GM12878 (cell line): ENCODE measurements around the gene TCF25. TPM values are rescaled to one million over a fixed set of nuclear protein-coding genes. Genes with fewer than 3 reads are reported as not detected.
A peak's percentile ranks its signal among the peaks of the same experiment; 100 is the strongest.

Experiments used
- BHLHE40 ChIP-seq, 2 experiments: fragments of 450-650 bp in 1 of 2; IDR thresholded peaks; 2 replicates each; pipeline ENCODE4 v1.6.1; 2011 to 2017; ENCODE audit warnings: low read depth in 2 of 2, borderline replicate concordance in 1 of 2, improper control_type of control experiment in 1 of 2, low read length in 1 of 2, mild to moderate bottlenecking in 1 of 2
- CHD4 ChIP-seq: fragments of 200-600 bp; sonication (generic); IDR thresholded peaks from 2 replicates; pipeline ENCODE4 v1.6.1; 2016; ENCODE audit warnings: mild to moderate bottlenecking
- EP300 ChIP-seq, 2 experiments: fragments of 150-350 bp in 1 of 2; IDR thresholded peaks; 2 replicates each; pipeline ENCODE4 v1.6.1; 2011 to 2012; ENCODE audit warnings: low read depth in 2 of 2, low read length in 2 of 2, borderline replicate concordance in 1 of 2, improper control_type of control experiment in 1 of 2, inconsistent platforms in 1 of 2; ENCODE audit not compliant: control insufficient read depth in 1 of 2
- ESRRA ChIP-seq: IDR thresholded peaks from 2 replicates; pipeline ENCODE4 v1.6.1; 2012; ENCODE audit warnings: mild to moderate bottlenecking, low read length, improper control_type of control experiment
- EZH2 ChIP-seq: IDR thresholded peaks from 2 replicates; pipeline ENCODE4 v1.6.1; 2012; ENCODE audit warnings: low read depth, mild to moderate bottlenecking, control low read depth, inconsistent platforms, low read length, borderline replicate concordance; ENCODE audit not compliant: control insufficient read depth
- POLR2A ChIP-seq: IDR thresholded peaks from 2 replicates; pipeline ENCODE4 v1.6.1; 2011; ENCODE audit warnings: low read depth, mild to moderate bottlenecking, low read length
- POLR2AphosphoS5 ChIP-seq: IDR thresholded peaks from 2 replicates; pipeline ENCODE4 v1.6.1; 2011; ENCODE audit warnings: mild to moderate bottlenecking, low read length, inconsistent platforms
- RCOR1 ChIP-seq: conservative IDR thresholded peaks from 2 replicates; pipeline ENCODE4 v1.6.1; 2012; ENCODE audit warnings: low read depth, low read length, improper control_type of control experiment
- RFX5 ChIP-seq: IDR thresholded peaks from 2 replicates; pipeline ENCODE4 v1.6.1; 2011; ENCODE audit warnings: low read depth, low read length, improper control_type of control experiment
- SUPT20H ChIP-seq: IDR thresholded peaks from 2 replicates; pipeline ENCODE4 v1.6.1; 2011; ENCODE audit warnings: low read depth, mild to moderate bottlenecking, low read length, moderate library complexity, borderline replicate concordance; ENCODE audit not compliant: control insufficient read depth
- TBL1XR1 ChIP-seq: IDR thresholded peaks from 2 replicates; pipeline ENCODE4 v1.6.1; 2012; ENCODE audit warnings: low read depth, low read length, improper control_type of control experiment
- WRNIP1 ChIP-seq: IDR thresholded peaks from 2 replicates; pipeline ENCODE4 v1.6.1; 2011; ENCODE audit warnings: low read depth, low read length, improper control_type of control experiment, borderline replicate concordance
- polyA plus RNA-seq, 11 experiments: library from polyadenylated mRNA; depleted of rRNA in 4 of 11; unstranded in 6 of 11; stranded (reverse) in 5 of 11; fragments of >200 nt; fragmentation: Nextera tagmentation in 4 of 11; fragmentation: Illumina TruSeq in 1 of 11; extraction: Ambion mirVana in 4 of 11; extraction: Trizol in 1 of 11; gene quantifications; 1 replicate in 1 of 11; 2 replicates in 10 of 11; pipeline versions ENCODE4 v1.2.1 to v1.2.3, GENCODE V29; 2011 to 2016; ENCODE audit warnings: inconsistent platforms in 2 of 11, missing spikeins in 2 of 11, low read depth in 1 of 11
- total RNA-seq, 4 experiments: library from RNA; depleted of rRNA in 3 of 4; stranded (reverse); fragments of >200 nt in 3 of 4; fragmentation: Illumina TruSeq in 1 of 4; extraction: Trizol in 1 of 4; gene quantifications; 2 replicates each; pipeline versions ENCODE4 v1.2.1 to v1.2.3, GENCODE V29; 2013 to 2021
- TF ChIP-seq, protein P1 (sequence below): IDR thresholded peaks from 2 replicates; pipeline ENCODE4 v1.6.1; 2012; ENCODE audit warnings: low read depth, low read length, improper control_type of control experiment
- TF ChIP-seq, protein P2 (sequence below): IDR thresholded peaks from 2 replicates; pipeline ENCODE4 v1.6.1; 2012; ENCODE audit warnings: low read length, inconsistent platforms
- TF ChIP-seq, protein P3 (sequence below): fragments of 450-650 bp; IDR thresholded peaks from 2 replicates; pipeline ENCODE4 v1.6.1; 2017; ENCODE audit warnings: mild to moderate bottlenecking, low read depth, inconsistent platforms; ENCODE audit not compliant: poor library complexity, severe bottlenecking
- TF ChIP-seq, protein P4 (sequence below): fragments of 450-650 bp; IDR thresholded peaks from 2 replicates; pipeline ENCODE4 v1.6.1; 2017; ENCODE audit warnings: mild to moderate bottlenecking, moderate library complexity
- TF ChIP-seq, protein P5 (sequence below): fragments of 150-350 bp; IDR thresholded peaks from 2 replicates; pipeline ENCODE4 v1.6.1; 2014; ENCODE audit warnings: mild to moderate bottlenecking, low read depth, low read length
- TF ChIP-seq, protein P6 (sequence below): fragments of 450-650 bp; IDR thresholded peaks from 2 replicates; pipeline ENCODE4 v1.6.1; 2014; ENCODE audit warnings: mild to moderate bottlenecking

TCF25 gene
- total and polyA plus RNA-seq, 10 of the 15 experiments (the other 5 are each of a cell fraction or from before 2014, with no cell fraction given) = 8.4 to 130 (median 89.4) TPM

DNA sequence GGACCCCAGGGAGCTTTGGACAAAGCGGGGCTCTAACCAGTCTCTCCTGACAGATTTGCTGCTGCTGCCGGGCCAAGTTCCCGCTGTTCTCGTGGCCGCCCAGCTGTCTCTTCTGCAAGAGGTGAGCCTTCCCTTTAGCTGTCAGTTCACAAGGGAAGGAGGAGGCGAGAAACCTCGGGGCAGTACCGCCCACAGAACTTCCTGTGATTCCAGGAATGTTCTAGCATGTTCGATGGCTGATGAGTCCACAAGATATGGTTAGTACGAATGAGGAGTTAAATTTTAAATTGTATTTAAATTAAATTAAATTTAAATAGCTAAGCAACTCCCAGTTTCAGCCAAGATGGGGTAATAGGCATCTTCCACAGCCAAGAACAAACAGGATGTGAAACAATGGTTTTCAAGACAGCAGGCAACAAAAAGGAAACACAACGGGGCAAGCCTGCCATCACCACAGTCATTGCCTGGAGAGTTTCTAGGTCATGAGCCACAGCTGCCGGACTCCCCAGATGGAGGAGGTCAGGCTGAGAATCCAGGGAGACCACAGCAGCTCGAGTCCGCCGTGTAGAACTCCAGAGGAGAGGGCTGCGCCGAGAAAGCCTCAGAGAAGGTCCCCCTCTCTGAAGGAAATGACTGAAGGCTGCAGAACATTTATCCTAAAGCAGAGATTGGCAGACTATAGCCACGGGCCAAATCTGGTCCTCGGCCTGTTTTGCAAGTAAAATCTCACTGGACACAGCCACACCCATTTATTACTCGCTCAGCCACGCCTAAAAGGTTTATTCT lies 9.5 kb upstream of the TCF25 start (continued):
- TF ChIP-seq, protein P1, sequence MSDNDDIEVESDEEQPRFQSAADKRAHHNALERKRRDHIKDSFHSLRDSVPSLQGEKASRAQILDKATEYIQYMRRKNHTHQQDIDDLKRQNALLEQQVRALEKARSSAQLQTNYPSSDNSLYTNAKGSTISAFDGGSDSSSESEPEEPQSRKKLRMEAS = no peak
- TF ChIP-seq RCOR1 (no peak), WRNIP1 (no peak), RFX5 (no peak), CHD4 (no peak), POLR2AphosphoS5 (no peak), EP300 (IDR thresholded peaks at IDR 0.05; ENCODE audit: borderline replicate concordance in 1 of 2, control insufficient read depth in 1 of 2, low read depth in 2 of 2, low read length in 2 of 2) (peak in 1 of 2 experiments; percentile 38; a peak in 1 of 4 replicates), POLR2A (peak; percentile 8; the same call in 1 of the 2 replicates), EZH2 (no peak), SUPT20H (no peak), BHLHE40 (IDR thresholded peaks at IDR 0.05; ENCODE audit: borderline replicate concordance in 1 of 2, low read depth in 2 of 2, low read length in 1 of 2) (peak in 1 of 2 experiments; percentile 36; a peak in 2 of 4 replicates), ESRRA (no peak), TBL1XR1 (0 out of 2 replicates have a peak, but pooled peaks have one; percentile 10)
- TF ChIP-seq, protein P2, sequence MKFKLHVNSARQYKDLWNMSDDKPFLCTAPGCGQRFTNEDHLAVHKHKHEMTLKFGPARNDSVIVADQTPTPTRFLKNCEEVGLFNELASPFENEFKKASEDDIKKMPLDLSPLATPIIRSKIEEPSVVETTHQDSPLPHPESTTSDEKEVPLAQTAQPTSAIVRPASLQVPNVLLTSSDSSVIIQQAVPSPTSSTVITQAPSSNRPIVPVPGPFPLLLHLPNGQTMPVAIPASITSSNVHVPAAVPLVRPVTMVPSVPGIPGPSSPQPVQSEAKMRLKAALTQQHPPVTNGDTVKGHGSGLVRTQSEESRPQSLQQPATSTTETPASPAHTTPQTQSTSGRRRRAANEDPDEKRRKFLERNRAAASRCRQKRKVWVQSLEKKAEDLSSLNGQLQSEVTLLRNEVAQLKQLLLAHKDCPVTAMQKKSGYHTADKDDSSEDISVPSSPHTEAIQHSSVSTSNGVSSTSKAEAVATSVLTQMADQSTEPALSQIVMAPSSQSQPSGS = no peak
- TF ChIP-seq, protein P3, sequence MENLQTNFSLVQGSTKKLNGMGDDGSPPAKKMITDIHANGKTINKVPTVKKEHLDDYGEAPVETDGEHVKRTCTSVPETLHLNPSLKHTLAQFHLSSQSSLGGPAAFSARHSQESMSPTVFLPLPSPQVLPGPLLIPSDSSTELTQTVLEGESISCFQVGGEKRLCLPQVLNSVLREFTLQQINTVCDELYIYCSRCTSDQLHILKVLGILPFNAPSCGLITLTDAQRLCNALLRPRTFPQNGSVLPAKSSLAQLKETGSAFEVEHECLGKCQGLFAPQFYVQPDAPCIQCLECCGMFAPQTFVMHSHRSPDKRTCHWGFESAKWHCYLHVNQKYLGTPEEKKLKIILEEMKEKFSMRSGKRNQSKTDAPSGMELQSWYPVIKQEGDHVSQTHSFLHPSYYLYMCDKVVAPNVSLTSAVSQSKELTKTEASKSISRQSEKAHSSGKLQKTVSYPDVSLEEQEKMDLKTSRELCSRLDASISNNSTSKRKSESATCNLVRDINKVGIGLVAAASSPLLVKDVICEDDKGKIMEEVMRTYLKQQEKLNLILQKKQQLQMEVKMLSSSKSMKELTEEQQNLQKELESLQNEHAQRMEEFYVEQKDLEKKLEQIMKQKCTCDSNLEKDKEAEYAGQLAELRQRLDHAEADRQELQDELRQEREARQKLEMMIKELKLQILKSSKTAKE = peak; percentile 60
- TF ChIP-seq, protein P4, sequence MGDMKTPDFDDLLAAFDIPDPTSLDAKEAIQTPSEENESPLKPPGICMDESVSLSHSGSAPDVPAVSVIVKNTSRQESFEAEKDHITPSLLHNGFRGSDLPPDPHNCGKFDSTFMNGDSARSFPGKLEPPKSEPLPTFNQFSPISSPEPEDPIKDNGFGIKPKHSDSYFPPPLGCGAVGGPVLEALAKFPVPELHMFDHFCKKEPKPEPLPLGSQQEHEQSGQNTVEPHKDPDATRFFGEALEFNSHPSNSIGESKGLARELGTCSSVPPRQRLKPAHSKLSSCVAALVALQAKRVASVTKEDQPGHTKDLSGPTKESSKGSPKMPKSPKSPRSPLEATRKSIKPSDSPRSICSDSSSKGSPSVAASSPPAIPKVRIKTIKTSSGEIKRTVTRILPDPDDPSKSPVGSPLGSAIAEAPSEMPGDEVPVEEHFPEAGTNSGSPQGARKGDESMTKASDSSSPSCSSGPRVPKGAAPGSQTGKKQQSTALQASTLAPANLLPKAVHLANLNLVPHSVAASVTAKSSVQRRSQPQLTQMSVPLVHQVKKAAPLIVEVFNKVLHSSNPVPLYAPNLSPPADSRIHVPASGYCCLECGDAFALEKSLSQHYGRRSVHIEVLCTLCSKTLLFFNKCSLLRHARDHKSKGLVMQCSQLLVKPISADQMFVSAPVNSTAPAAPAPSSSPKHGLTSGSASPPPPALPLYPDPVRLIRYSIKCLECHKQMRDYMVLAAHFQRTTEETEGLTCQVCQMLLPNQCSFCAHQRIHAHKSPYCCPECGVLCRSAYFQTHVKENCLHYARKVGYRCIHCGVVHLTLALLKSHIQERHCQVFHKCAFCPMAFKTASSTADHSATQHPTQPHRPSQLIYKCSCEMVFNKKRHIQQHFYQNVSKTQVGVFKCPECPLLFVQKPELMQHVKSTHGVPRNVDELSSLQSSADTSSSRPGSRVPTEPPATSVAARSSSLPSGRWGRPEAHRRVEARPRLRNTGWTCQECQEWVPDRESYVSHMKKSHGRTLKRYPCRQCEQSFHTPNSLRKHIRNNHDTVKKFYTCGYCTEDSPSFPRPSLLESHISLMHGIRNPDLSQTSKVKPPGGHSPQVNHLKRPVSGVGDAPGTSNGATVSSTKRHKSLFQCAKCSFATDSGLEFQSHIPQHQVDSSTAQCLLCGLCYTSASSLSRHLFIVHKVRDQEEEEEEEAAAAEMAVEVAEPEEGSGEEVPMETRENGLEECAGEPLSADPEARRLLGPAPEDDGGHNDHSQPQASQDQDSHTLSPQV = no peak
- TF ChIP-seq, protein P5, sequence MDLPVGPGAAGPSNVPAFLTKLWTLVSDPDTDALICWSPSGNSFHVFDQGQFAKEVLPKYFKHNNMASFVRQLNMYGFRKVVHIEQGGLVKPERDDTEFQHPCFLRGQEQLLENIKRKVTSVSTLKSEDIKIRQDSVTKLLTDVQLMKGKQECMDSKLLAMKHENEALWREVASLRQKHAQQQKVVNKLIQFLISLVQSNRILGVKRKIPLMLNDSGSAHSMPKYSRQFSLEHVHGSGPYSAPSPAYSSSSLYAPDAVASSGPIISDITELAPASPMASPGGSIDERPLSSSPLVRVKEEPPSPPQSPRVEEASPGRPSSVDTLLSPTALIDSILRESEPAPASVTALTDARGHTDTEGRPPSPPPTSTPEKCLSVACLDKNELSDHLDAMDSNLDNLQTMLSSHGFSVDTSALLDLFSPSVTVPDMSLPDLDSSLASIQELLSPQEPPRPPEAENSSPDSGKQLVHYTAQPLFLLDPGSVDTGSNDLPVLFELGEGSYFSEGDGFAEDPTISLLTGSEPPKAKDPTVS = peak; percentile 98
- TF ChIP-seq, protein P6, sequence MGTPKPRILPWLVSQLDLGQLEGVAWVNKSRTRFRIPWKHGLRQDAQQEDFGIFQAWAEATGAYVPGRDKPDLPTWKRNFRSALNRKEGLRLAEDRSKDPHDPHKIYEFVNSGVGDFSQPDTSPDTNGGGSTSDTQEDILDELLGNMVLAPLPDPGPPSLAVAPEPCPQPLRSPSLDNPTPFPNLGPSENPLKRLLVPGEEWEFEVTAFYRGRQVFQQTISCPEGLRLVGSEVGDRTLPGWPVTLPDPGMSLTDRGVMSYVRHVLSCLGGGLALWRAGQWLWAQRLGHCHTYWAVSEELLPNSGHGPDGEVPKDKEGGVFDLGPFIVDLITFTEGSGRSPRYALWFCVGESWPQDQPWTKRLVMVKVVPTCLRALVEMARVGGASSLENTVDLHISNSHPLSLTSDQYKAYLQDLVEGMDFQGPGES = no peak
